Ascending aorta (tissue), 2 donors: ENCODE measurements around the gene OCEL1. TPM values are rescaled to one million over a fixed set of nuclear protein-coding genes. Genes with fewer than 3 reads are reported as not detected.

Source experiments
- DNase-seq, 2 donors: peaks; one replicate each; pipeline ENCODE4 v3.0.0-alpha.2; 2019; ENCODE audit warnings: low spot score in 2 of 2
- H3K27ac ChIP-seq, 2 donors: fragments of 200-600 bp; sonication (generic); one replicate each; pipeline ENCODE4 v1.5.1; 2016 to 2017; ENCODE audit warnings: mild to moderate bottlenecking in 1 of 2
- H3K27me3 ChIP-seq: fragments of 200-600 bp; sonication (generic); one replicate; pipeline ENCODE4 v1.5.1; 2017
- H3K36me3 ChIP-seq, 2 donors: fragments of 200-600 bp; sonication (generic); one replicate each; pipeline ENCODE4 v1.5.1; 2016
- H3K4me1 ChIP-seq, 2 donors: fragments of 200-600 bp; sonication (generic); one replicate each; pipeline ENCODE4 v1.5.1; 2016 to 2017; ENCODE audit warnings: mild to moderate bottlenecking in 1 of 2
- H3K4me3 ChIP-seq, 2 donors: fragments of 200-600 bp; sonication (generic); one replicate each; pipeline ENCODE4 v1.5.1; 2016 to 2017; ENCODE audit warnings: mild to moderate bottlenecking in 1 of 2
- H3K9me3 ChIP-seq, 2 donors: fragments of 200-600 bp; sonication (generic); one replicate each; pipeline ENCODE4 v1.5.1; 2016
- intact Hi-C: fragments of 100-400 bp; cut with DNase I; formaldehyde crosslinking; loops from one replicate; pipeline ENCODE4 v1.15.1; 2023
- total RNA-seq: library from RNA; depleted of rRNA; stranded (reverse); fragments of >200 nt; gene quantifications from one replicate; pipeline ENCODE4 v1.1.0, GENCODE V29; 2016
- TF ChIP-seq, protein P1 (sequence below), 3 experiments: fragments of 200-600 bp in 2 of 3; fragments of 450-650 bp in 1 of 3; sonication (generic) in 2 of 3; IDR thresholded peaks; one replicate each; pipeline ENCODE4 v1.5.1; 2016 to 2019; ENCODE audit warnings: antibody characterized with exemption in 3 of 3, mild to moderate bottlenecking in 1 of 3, moderate library complexity in 1 of 3

OCEL1 gene
- total RNA-seq, 1 donor from 2014 or later = 13.7 TPM

DNA sequence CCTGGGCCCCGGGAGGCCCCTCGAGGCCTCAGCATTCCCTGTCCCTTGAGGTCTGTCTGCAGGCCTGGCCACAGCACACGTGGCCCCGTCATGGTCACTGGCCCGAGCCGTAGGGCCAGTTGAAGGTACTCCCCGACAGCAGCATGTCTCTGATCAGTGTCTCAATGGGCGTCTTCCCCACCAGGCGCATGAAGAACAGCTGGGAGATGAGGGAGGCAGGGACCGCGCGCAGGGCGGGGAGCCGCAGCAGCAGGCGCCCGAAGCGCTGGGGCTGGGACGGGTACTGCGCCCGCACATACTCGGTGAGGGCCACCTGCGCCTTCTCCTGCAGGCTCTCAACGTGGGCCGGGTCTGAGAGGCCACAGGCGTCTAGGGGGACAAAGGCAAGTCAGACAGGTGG is 6.2 kb downstream of the OCEL1 start:
- Histone ChIP-seq H3K27ac (no peak overlapping the region), H3K9me3 (no peaks in the 10 kb centered on the region), H3K36me3 (peaks cover 23 to 30% of the 10 kb centered on the region in 2 donors), H3K27me3 (no peaks in the 10 kb centered on the region), H3K4me3 (no peak overlapping the region), H3K4me1 (peaks cover 3 to 18% of the 10 kb centered on the region in 2 donors)
- TF ChIP-seq, protein P1, sequence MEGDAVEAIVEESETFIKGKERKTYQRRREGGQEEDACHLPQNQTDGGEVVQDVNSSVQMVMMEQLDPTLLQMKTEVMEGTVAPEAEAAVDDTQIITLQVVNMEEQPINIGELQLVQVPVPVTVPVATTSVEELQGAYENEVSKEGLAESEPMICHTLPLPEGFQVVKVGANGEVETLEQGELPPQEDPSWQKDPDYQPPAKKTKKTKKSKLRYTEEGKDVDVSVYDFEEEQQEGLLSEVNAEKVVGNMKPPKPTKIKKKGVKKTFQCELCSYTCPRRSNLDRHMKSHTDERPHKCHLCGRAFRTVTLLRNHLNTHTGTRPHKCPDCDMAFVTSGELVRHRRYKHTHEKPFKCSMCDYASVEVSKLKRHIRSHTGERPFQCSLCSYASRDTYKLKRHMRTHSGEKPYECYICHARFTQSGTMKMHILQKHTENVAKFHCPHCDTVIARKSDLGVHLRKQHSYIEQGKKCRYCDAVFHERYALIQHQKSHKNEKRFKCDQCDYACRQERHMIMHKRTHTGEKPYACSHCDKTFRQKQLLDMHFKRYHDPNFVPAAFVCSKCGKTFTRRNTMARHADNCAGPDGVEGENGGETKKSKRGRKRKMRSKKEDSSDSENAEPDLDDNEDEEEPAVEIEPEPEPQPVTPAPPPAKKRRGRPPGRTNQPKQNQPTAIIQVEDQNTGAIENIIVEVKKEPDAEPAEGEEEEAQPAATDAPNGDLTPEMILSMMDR (IDR thresholded peaks at IDR 0.05) = no peak
- intact Hi-C loops = no loop called here
- no peak for DNase-seq

GRCh38 chr19:17234911-17235299 is 8.9 kb downstream of the OCEL1 start:
- no peak for DNase-seq
- H3K4me1 ChIP-seq = peaks cover 3 to 15% of the 10 kb centered on the region in 2 donors

GRCh38 chr19:17235300-17235970 is 9.4 kb downstream of the OCEL1 start:
- intact Hi-C loops = no loop called here
- peaks cover 3 to 15% of the 10 kb centered on the region in 2 donors for H3K4me1 ChIP-seq
- H3K4me3 ChIP-seq = peak overlapping the region; percentile 64 to 66
- TF ChIP-seq, protein P1 (IDR thresholded peaks at IDR 0.05) = peak in 2 of 3 experiments; percentile 61 to 63
- peaks cover 26 to 28% of the 10 kb centered on the region in 2 donors for H3K36me3 ChIP-seq
- no peaks in the 10 kb centered on the region for H3K27me3 ChIP-seq
- peak overlapping the region; percentile 67 to 71 for H3K27ac ChIP-seq
- H3K9me3 ChIP-seq = no peaks in the 10 kb centered on the region
- DNase-seq = peak in 1 of 2 donors; percentile 84

More at GRCh38 chr19:17234911-17235299, 8.9 kb downstream of the OCEL1 start:
- H3K9me3 ChIP-seq = no peaks in the 10 kb centered on the region
- H3K36me3 ChIP-seq = peaks cover 24 to 30% of the 10 kb centered on the region in 2 donors
- H3K27ac ChIP-seq = peak overlapping the region; percentile 67 to 71
- intact Hi-C loops = no loop called here
- peak overlapping the region; percentile 64 to 66 for H3K4me3 ChIP-seq
- TF ChIP-seq, protein P1 (IDR thresholded peaks at IDR 0.05) = no peak
- H3K27me3 ChIP-seq = no peaks in the 10 kb centered on the region

GRCh38 chr19:17235971-17236777 is 10.1 kb downstream of the OCEL1 start:
- Histone ChIP-seq H3K4me3 (peak overlapping the region; percentile 64 to 66), H3K4me1 (peaks cover 3 to 16% of the 10 kb centered on the region in 2 donors), H3K9me3 (no peaks in the 10 kb centered on the region), H3K27me3 (no peaks in the 10 kb centered on the region), H3K27ac (peak overlapping the region; percentile 67 to 71), H3K36me3 (peaks cover 19 to 24% of the 10 kb centered on the region in 2 donors)
- DNase-seq = no peak
- intact Hi-C loops = no loop called here
- TF ChIP-seq, protein P1 (IDR thresholded peaks at IDR 0.05) = no peak

- intact Hi-C loops = no loop called here
- H3K27ac ChIP-seq = peak overlapping the region; percentile 53 to 67
- H3K27me3 ChIP-seq = no peaks in the 10 kb centered on the region
- TF ChIP-seq, protein P1 (IDR thresholded peaks at IDR 0.05) = no peak
- DNase-seq = no peak
- H3K4me1 ChIP-seq = peaks cover 6 to 24% of the 10 kb centered on the region in 2 donors
- peaks cover 11 to 17% of the 10 kb centered on the region in 2 donors for H3K36me3 ChIP-seq
- no peaks in the 10 kb centered on the region for H3K9me3 ChIP-seq
- no peak overlapping the region for H3K4me3 ChIP-seq
Observed at GRCh38 chr19:17236811-17237543, 11.0 kb downstream of the OCEL1 start.
